ENCODE data around the gene MAGI2.

MAGI2 gene

GRCh38 chr7:78751253-78751652 lies 702.2 kb downstream of the MAGI2 start:
- no peak for TF ChIP-seq CTCF (conservative IDR thresholded peaks at IDR 0.05)

GRCh38 chr7:78749052-78749746 lies 704.3 kb downstream of the MAGI2 start:
- H3K27ac ChIP-seq = no peak overlapping the region
- no peak for TF ChIP-seq CTCF (conservative IDR thresholded peaks at IDR 0.05)

More at GRCh38 chr7:78751253-78751652, 702.2 kb downstream of the MAGI2 start:
- no peak overlapping the region for H3K27ac ChIP-seq

- TF ChIP-seq CTCF (conservative IDR thresholded peaks at IDR 0.05) = no peak
These were observed 705.9 kb downstream of the MAGI2 start for GRCh38 chr7:78747592-78747991.

GRCh38 chr7:78746301-78746700 lies 707.2 kb downstream of the MAGI2 start:
- 0 out of 2 replicates have a peak, but pooled peaks have one; percentile 7 for TF ChIP-seq CTCF (conservative IDR thresholded peaks at IDR 0.05)
- no peak overlapping the region for H3K27ac ChIP-seq

More at GRCh38 chr7:78747592-78747991, 705.9 kb downstream of the MAGI2 start:
- H3K27ac ChIP-seq = no peak overlapping the region

GRCh38 chr7:78742694-78743093 lies 710.8 kb downstream of the MAGI2 start:
- H3K27ac ChIP-seq = no peak overlapping the region
- no peak for TF ChIP-seq CTCF (conservative IDR thresholded peaks at IDR 0.05)

GRCh38 chr7:78736548-78736947 lies 716.9 kb downstream of the MAGI2 start:
- no peak for TF ChIP-seq CTCF (conservative IDR thresholded peaks at IDR 0.05)
- H3K27ac ChIP-seq = no peak overlapping the region

- no peak for TF ChIP-seq CTCF (conservative IDR thresholded peaks at IDR 0.05)
- H3K27ac ChIP-seq = no peak overlapping the region
These were observed 718.8 kb downstream of the MAGI2 start for GRCh38 chr7:78734626-78735025.
